Subcutaneous adipose tissue (tissue), 4 donors: ENCODE measurements around the gene GALK1. TPM values are rescaled to one million over a fixed set of nuclear protein-coding genes. Genes with fewer than 3 reads are reported as not detected.

Experiments
- total RNA-seq, 4 donors: library from RNA; depleted of rRNA; stranded (reverse); fragments of >200 nt; gene quantifications; one replicate each; pipeline ENCODE4 v1.1.0, GENCODE V29; 2016
- TF ChIP-seq, protein P1 (sequence below): fragments of 450-650 bp; IDR thresholded peaks from one replicate; pipeline ENCODE4 v1.5.1; 2016; ENCODE audit warnings: low read depth, mild to moderate bottlenecking, control low read depth, antibody characterized with exemption, moderate library complexity

GALK1 gene
- total RNA-seq, 4 donors from 2014 or later = 13.2 to 31.3 (median 24.5) TPM

GRCh38 chr17:75774991-75775668 lies 10.1 kb upstream of the GALK1 start:
- TF ChIP-seq, protein P1, sequence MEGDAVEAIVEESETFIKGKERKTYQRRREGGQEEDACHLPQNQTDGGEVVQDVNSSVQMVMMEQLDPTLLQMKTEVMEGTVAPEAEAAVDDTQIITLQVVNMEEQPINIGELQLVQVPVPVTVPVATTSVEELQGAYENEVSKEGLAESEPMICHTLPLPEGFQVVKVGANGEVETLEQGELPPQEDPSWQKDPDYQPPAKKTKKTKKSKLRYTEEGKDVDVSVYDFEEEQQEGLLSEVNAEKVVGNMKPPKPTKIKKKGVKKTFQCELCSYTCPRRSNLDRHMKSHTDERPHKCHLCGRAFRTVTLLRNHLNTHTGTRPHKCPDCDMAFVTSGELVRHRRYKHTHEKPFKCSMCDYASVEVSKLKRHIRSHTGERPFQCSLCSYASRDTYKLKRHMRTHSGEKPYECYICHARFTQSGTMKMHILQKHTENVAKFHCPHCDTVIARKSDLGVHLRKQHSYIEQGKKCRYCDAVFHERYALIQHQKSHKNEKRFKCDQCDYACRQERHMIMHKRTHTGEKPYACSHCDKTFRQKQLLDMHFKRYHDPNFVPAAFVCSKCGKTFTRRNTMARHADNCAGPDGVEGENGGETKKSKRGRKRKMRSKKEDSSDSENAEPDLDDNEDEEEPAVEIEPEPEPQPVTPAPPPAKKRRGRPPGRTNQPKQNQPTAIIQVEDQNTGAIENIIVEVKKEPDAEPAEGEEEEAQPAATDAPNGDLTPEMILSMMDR = no peak

GRCh38 chr17:75774471-75774990 lies 9.5 kb upstream of the GALK1 start:
- TF ChIP-seq, protein P1 = no peak

GRCh38 chr17:75773808-75774470 lies 8.9 kb upstream of the GALK1 start:
- TF ChIP-seq, protein P1 = no peak

- TF ChIP-seq, protein P1 = no peak
These were observed 8.3 kb upstream of the GALK1 start for GRCh38 chr17:75773121-75773807.

- TF ChIP-seq, protein P1 = no peak
These were observed 6.6 kb upstream of the GALK1 start for GRCh38 chr17:75771334-75772281.

- TF ChIP-seq, protein P1 = no peak
These were observed 4.5 kb upstream of the GALK1 start for GRCh38 chr17:75769536-75769935.
